Heart left ventricle (tissue), 13 donors: Measurements from ENCODE around the gene CDC25A.

ENCODE experiments used
- CTCF ChIP-seq, 12 donors: fragments of 200-600 bp; sonication (generic) in 4 of 12; IDR thresholded peaks; one replicate each; pipeline versions ENCODE4 v1.5.0 to v1.8.0; 2018 to 2022; ENCODE audit warnings: antibody characterized with exemption in 12 of 12, mild to moderate bottlenecking in 5 of 12
- POLR2A ChIP-seq, 2 donors: fragments of 450-650 bp; IDR thresholded peaks; one replicate each; pipeline ENCODE4 v1.6.1; 2017; ENCODE audit warnings: antibody characterized with exemption in 2 of 2, mild to moderate bottlenecking in 2 of 2, moderate library complexity in 2 of 2
- donor health status: ischemic (EF 13 %, LVEDD 7.1; RV severe dilation, severe dysfunction).
- donor health status: DM: no; HTN: yes; CAD: no.
- donor health status: DM: no; HTN: no; CAD: no.
- donor health status: ischemic (EF 25% LVEDD 6.9; RV normal size, moderate dysfunction).
- donor health status: ischemic (EF 25% LVEDD 5.7; RV mildly dilated, moderate dysfunction).
- donor health status: ischemic (EF 35%, LVEDD 5.7; RV mildly dilated, moderate dysfunction).
- donor health status: nonischemic (EF 11% LVEDD 7.7; RV severe dilation, severe dysfunction).
- donor health status: DM: yes; HTN: yes; CAD: no.
- donor health status: PGD.
- donor health status: ischemic (EF 29% LVEDD 5.4; RV normal size, mild dysfunction).
- donor health status: nonischemic (EF 23%, LVEDD 6.1; RV moderate dilation, normal function).

DNA sequence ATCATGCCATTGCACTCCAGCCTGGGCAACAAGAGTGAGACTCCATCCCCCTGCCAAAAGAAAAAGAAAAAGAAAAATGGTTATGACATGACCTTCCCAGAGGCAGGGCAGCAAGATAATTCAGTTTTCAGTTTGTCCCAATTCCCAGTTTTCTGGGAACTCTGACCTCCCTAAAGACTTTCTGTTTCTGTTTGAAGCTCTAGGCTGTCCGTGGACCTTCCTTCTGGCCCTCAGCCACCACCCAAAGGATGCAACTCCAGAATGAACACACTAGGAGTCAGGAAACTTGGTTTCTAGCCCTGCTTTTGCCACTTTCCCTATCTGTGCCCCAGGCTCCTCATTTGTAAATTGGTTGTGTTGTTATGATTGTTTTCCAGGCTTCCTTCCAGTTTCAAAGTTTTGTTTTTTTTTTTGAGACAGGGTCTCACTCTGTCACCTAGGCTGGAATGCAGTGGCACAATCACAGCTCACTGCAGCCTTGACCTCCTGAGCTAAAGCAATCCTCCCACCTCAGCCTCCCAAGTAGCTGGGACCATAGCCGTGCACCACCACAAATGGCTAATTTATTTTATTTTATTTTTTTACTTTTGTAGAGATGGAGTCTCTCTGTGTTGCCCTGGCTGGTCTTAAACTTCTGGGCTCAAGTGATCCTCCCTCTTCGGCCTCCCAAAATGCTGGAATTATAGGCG is 68.6 kb downstream of the CDC25A start:
- TF ChIP-seq CTCF (IDR thresholded peaks at IDR 0.05) (peak in 2 of 12 donors; percentile 17 to 19), POLR2A (IDR thresholded peaks at IDR 0.05) (no peak)
